Liver (tissue), 9 donors: Measurements from ENCODE around the gene MAF. TPM values are rescaled to one million over a fixed set of nuclear protein-coding genes. Genes with fewer than 3 reads are reported as not detected.

ENCODE experiments used
- DNase-seq: peaks from one replicate; pipeline ENCODE4 v3.0.0-alpha.2; 2017; ENCODE audit warnings: low spot score
- H3K27ac ChIP-seq, 2 donors: one replicate each; pipeline ENCODE4 v1.7.0; 2013; ENCODE audit warnings: inconsistent platforms in 2 of 2, low read length in 2 of 2, control low read depth in 1 of 2, low read depth in 1 of 2, mild to moderate bottlenecking in 1 of 2
- H3K27me3 ChIP-seq, 4 donors: one replicate each; pipeline versions ENCODE4 v1.6.1 to v1.7.0; 2013; ENCODE audit warnings: low read length in 3 of 4, inconsistent platforms in 1 of 4, mild to moderate bottlenecking in 1 of 4, moderate library complexity in 1 of 4; ENCODE audit not compliant: control insufficient read depth in 4 of 4, insufficient read depth in 4 of 4
- H3K36me3 ChIP-seq, 4 donors: one replicate each; pipeline versions ENCODE4 v1.6.1 to v1.7.0; 2013; ENCODE audit warnings: low read length in 3 of 4, mild to moderate bottlenecking in 3 of 4, low read depth in 1 of 4, moderate library complexity in 1 of 4; ENCODE audit not compliant: control insufficient read depth in 4 of 4, insufficient read depth in 3 of 4
- H3K4me1 ChIP-seq, 4 donors: one replicate each; pipeline versions ENCODE4 v1.6.1 to v1.7.0; 2013; ENCODE audit warnings: low read length in 3 of 4, mild to moderate bottlenecking in 3 of 4, moderate library complexity in 1 of 4; ENCODE audit not compliant: control insufficient read depth in 4 of 4, insufficient read depth in 4 of 4
- H3K4me3 ChIP-seq, 3 donors: one replicate each; pipeline versions ENCODE4 v1.6.1 to v1.7.0; 2013; ENCODE audit warnings: low read length in 3 of 3, control low read depth in 1 of 3, low read depth in 1 of 3, mild to moderate bottlenecking in 1 of 3
- H3K9ac ChIP-seq, 2 donors: one replicate each; pipeline ENCODE4 v1.7.0; 2013; ENCODE audit warnings: low read length in 2 of 2, mild to moderate bottlenecking in 2 of 2, moderate library complexity in 2 of 2, control low read depth in 1 of 2, low read depth in 1 of 2
- H3K9me3 ChIP-seq, 4 donors: one replicate each; pipeline versions ENCODE4 v1.6.1 to v1.7.0; 2013; ENCODE audit warnings: low read length in 3 of 4; ENCODE audit not compliant: control insufficient read depth in 4 of 4
- EGR1 ChIP-seq, 2 donors: IDR thresholded peaks; 2 replicates each; pipeline ENCODE4 v1.6.1; 2016 to 2018; ENCODE audit warnings: antibody characterized with exemption in 2 of 2, low read depth in 2 of 2
- FOXA1 ChIP-seq: IDR thresholded peaks from 2 replicates; pipeline ENCODE4 v1.6.1; 2016; ENCODE audit warnings: antibody characterized with exemption
- FOXA2 ChIP-seq: IDR thresholded peaks from 2 replicates; pipeline ENCODE4 v1.6.1; 2016; ENCODE audit warnings: antibody characterized with exemption
- GABPA ChIP-seq, 2 donors: IDR thresholded peaks in 1 of 2; conservative IDR thresholded peaks in 1 of 2; 2 replicates each; pipeline ENCODE4 v1.6.1; 2016; ENCODE audit warnings: antibody characterized with exemption in 2 of 2, mild to moderate bottlenecking in 1 of 2, moderate library complexity in 1 of 2
- HNF4A ChIP-seq, 2 donors: conservative IDR thresholded peaks; 2 replicates each; pipeline ENCODE4 v1.6.1; 2016; ENCODE audit warnings: antibody characterized with exemption in 2 of 2, mild to moderate bottlenecking in 2 of 2
- HNF4G ChIP-seq: IDR thresholded peaks from 2 replicates; pipeline ENCODE4 v1.6.1; 2016; ENCODE audit warnings: antibody characterized with exemption
- JUND ChIP-seq, 2 donors: IDR thresholded peaks; 2 replicates each; pipeline ENCODE4 v1.6.1; 2016; ENCODE audit warnings: antibody characterized with exemption in 2 of 2
- NR2F2 ChIP-seq: IDR thresholded peaks from 2 replicates; pipeline ENCODE4 v1.6.1; 2016; ENCODE audit warnings: antibody characterized with exemption
- RAD21 ChIP-seq, 2 donors: IDR thresholded peaks; 2 replicates each; pipeline ENCODE4 v1.6.1; 2016; ENCODE audit warnings: antibody characterized with exemption in 2 of 2, mild to moderate bottlenecking in 2 of 2
- REST ChIP-seq: IDR thresholded peaks from 2 replicates; pipeline ENCODE4 v1.6.1; 2016; ENCODE audit warnings: antibody characterized with exemption, mild to moderate bottlenecking
- RXRA ChIP-seq, 2 donors: IDR thresholded peaks; 2 replicates each; pipeline ENCODE4 v1.6.1; 2017 to 2018; ENCODE audit warnings: antibody characterized with exemption in 2 of 2, mild to moderate bottlenecking in 1 of 2
- SP1 ChIP-seq: IDR thresholded peaks from 2 replicates; pipeline ENCODE4 v1.6.1; 2018; ENCODE audit warnings: antibody characterized with exemption, mild to moderate bottlenecking
- TAF1 ChIP-seq: conservative IDR thresholded peaks from 2 replicates; pipeline ENCODE4 v1.6.1; 2016; ENCODE audit warnings: antibody characterized with exemption, mild to moderate bottlenecking
- YY1 ChIP-seq: IDR thresholded peaks from 2 replicates; pipeline ENCODE4 v1.6.1; 2016; ENCODE audit warnings: antibody characterized with exemption, mild to moderate bottlenecking
- ZBTB33 ChIP-seq: IDR thresholded peaks from 2 replicates; pipeline ENCODE4 v1.6.1; 2016; ENCODE audit warnings: antibody characterized with exemption
- WGBS: extraction: QIAGEN DNeasy Blood & Tissue Kit; methylation state at CpG from one replicate; pipeline ENCODE4 v1.1.7; 2013; 5-methylcytosine and 5-hydroxymethylcytosine counted together
- polyA plus RNA-seq, 2 donors: library from polyadenylated mRNA; stranded (reverse) in 1 of 2; unstranded in 1 of 2; fragments of 200-250 nt in 1 of 2; fragments of >200 nt in 1 of 2; fragmentation: Nextera tagmentation in 1 of 2; extraction: Ambion mirVana in 1 of 2; gene quantifications; one replicate each; pipeline versions ENCODE4 v1.2.1 to v1.2.3, GENCODE V29; 2013 to 2015
- total RNA-seq, 2 donors: library from RNA; depleted of rRNA; stranded (reverse); fragments of >200 nt; gene quantifications; one replicate each; pipeline ENCODE4 v1.2.3, GENCODE V29; 2014
- TF ChIP-seq, protein P1 (sequence below): fragments of 150-350 bp; IDR thresholded peaks from 2 replicates; pipeline ENCODE4 v1.5.1; 2017; ENCODE audit warnings: improper control_type of control experiment, low read depth, low read length; ENCODE audit not compliant: missing input control
- TF ChIP-seq, protein P2 (sequence below): IDR thresholded peaks from 2 replicates; pipeline ENCODE4 v1.6.1; 2016; ENCODE audit warnings: antibody characterized with exemption
- TF ChIP-seq, protein P3 (sequence below): IDR thresholded peaks from 2 replicates; pipeline ENCODE4 v1.6.1; 2016; ENCODE audit warnings: antibody characterized with exemption
- donor health status: healthy.
- donor health status: healthy.
- donor health status: healthy.
- donor health status: healthy.
- donor health status: healthy.

MAF gene
- total and polyA plus RNA-seq, 4 donors, result 9.7 to 20.9 (median 16.7) TPM

DNA sequence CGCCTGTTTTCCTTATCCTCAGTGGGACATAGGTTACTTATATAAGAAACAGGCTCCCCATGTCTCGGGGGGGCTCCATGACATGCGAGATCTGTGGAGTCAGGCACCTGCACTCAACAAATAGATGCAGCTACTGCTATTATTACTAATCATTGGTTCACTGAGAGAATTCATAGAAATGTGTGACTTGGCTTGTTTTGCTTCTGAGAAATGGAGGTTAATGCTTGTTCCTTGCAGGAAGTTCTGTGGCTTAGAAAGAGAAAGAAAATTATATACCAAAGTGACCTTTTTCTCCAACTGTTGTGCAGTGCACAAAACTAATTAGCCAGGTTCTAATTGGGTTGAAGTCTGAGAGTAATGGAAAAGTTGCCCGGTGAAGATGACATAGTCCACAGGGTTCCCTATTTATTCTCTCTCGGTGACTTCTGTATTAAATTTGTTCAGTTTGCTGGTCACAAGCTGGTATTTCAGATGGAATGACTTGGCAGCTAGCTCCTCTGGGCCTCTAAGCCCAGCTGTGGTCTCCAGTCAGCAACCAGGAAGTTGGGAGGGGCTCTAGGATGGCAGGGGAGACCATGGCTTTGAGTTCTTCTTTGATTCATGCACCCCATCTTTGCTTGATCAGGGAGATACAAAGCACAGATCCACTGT lies 17.6 kb upstream of the MAF start:
- Histone ChIP-seq H3K4me1 (no peaks in the 10 kb centered on the region), H3K9me3 (no peaks in the 10 kb centered on the region), H3K4me3 (no peak overlapping the region), H3K27ac (no peak overlapping the region), H3K27me3 (no peaks in the 10 kb centered on the region), H3K9ac (no peak overlapping the region), H3K36me3 (no peaks in the 10 kb centered on the region)
- DNase-seq, result no peak
- 86% methylated on average over 5 of the region's 5 CpGs for WGBS
- no peak for TF ChIP-seq REST
- TF ChIP-seq HNF4G, result no peak
- no peak for TF ChIP-seq TAF1
- no peak for TF ChIP-seq JUND (IDR thresholded peaks at IDR 0.05)
- TF ChIP-seq RXRA (IDR thresholded peaks at IDR 0.05), result no peak
- TF ChIP-seq, protein P1, sequence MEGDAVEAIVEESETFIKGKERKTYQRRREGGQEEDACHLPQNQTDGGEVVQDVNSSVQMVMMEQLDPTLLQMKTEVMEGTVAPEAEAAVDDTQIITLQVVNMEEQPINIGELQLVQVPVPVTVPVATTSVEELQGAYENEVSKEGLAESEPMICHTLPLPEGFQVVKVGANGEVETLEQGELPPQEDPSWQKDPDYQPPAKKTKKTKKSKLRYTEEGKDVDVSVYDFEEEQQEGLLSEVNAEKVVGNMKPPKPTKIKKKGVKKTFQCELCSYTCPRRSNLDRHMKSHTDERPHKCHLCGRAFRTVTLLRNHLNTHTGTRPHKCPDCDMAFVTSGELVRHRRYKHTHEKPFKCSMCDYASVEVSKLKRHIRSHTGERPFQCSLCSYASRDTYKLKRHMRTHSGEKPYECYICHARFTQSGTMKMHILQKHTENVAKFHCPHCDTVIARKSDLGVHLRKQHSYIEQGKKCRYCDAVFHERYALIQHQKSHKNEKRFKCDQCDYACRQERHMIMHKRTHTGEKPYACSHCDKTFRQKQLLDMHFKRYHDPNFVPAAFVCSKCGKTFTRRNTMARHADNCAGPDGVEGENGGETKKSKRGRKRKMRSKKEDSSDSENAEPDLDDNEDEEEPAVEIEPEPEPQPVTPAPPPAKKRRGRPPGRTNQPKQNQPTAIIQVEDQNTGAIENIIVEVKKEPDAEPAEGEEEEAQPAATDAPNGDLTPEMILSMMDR, result no peak
- TF ChIP-seq, protein P2, sequence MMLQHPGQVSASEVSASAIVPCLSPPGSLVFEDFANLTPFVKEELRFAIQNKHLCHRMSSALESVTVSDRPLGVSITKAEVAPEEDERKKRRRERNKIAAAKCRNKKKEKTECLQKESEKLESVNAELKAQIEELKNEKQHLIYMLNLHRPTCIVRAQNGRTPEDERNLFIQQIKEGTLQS, result no peak
- no peak for TF ChIP-seq YY1
- TF ChIP-seq GABPA (IDR thresholded peaks at IDR 0.05 in 1 of 2, conservative IDR thresholded peaks at IDR 0.05 in 1 of 2), result no peak
- TF ChIP-seq NR2F2, result no peak
- TF ChIP-seq RAD21 (IDR thresholded peaks at IDR 0.05), result no peak
- TF ChIP-seq, protein P3, sequence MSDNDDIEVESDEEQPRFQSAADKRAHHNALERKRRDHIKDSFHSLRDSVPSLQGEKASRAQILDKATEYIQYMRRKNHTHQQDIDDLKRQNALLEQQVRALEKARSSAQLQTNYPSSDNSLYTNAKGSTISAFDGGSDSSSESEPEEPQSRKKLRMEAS, result no peak
- TF ChIP-seq ZBTB33, result no peak
- no peak for TF ChIP-seq HNF4A (conservative IDR thresholded peaks at IDR 0.05)
- TF ChIP-seq FOXA2, result no peak
- TF ChIP-seq SP1, result no peak
- no peak for TF ChIP-seq FOXA1
- TF ChIP-seq EGR1 (IDR thresholded peaks at IDR 0.05; ENCODE audit: low read depth in 2 of 2), result no peak
